CD4-positive, alpha-beta T cell treated with Interleukin-15 for 4 hours (primary cell): ENCODE measurements around the gene CRABP1.

Experiments
- DNase-seq: peaks from one replicate; pipeline ENCODE4 v3.0.0-alpha.2; 2020; ENCODE audit warnings: low spot score

CRABP1 gene

DNA sequence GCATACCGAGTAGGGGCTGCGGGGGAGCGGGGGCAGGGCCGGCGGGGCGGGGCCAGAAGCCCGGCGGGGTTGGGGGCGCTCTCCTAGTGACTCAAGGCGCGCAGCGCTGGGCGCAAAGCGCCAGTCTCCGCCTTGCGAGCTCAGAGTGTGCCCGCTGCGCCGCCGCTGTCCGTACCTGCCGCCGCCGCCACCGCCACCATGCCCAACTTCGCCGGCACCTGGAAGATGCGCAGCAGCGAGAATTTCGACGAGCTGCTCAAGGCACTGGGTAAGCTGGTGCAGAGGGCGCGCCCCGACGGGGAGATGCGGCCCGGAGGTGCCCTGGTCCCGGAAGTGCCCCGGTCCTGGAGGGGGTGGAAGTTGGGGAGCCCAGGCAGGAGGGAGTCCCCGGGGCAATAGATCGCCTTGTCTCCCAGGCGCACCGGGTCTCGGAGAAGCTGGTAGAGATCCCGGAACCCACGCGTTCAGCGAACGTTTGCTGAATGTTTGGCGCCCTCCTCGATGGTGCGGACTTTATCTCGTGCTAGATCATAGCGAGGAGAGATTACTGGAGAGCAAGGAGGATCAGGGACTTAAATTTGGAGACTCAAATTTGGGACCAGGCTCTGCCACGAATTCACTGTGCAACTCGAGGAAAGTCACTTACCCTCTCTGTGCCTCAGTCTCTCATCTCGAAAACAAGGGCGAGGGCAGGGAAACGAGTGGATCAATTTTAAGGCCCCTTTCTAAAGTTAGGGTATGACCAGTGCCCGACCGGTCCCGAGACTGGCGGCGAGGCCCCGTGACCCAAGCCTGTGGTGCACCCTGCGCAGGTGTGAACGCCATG, at the start of gene CRABP1:
Gene CRABP1, plus strand, starts transcription at position 123 of the 826 bp plus-strand sequence. Its CDS starts 76 bp downstream, at position 199.
- DNase-seq = no peak

DNA sequence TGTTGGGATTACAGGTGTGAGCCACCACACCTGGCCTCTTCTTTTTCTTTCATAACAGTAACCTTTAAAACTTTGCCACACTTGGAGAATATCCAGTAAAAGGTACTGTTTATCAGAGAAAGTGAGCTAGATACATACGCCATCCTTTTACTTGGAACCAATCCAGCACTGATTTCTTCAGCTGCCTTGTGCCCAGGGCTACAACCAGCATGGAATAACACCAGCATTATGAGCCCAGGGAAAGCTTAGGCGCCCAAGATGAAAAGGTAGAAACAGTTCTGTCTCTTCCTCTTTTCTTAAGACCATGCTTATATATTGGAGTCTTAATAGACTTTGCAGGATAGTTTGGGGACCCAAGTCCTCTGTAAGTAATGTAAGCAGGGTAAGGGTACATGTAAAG, 49.1 kb upstream of the CRABP1 start:
- no peak for DNase-seq

DNA sequence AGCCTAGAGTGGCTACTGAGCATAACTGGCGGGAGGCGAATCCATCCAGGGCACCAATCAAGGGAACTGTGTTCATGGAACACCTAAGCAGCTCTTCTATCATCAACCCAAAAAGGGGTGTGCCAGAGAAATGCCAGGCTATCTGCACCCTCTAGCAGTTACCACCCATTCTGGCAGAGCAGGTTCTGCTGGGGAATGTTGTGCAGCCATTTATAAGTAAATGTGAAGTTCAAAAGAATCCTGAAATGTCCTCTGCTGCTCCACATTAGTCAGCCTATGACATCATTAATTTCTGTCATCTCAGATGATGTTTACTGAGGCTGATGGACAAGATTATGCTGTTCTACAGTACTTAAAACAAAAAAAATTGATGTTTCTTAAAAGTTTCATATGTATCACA, 48.5 kb upstream of the CRABP1 start:
- DNase-seq = no peak

DNA sequence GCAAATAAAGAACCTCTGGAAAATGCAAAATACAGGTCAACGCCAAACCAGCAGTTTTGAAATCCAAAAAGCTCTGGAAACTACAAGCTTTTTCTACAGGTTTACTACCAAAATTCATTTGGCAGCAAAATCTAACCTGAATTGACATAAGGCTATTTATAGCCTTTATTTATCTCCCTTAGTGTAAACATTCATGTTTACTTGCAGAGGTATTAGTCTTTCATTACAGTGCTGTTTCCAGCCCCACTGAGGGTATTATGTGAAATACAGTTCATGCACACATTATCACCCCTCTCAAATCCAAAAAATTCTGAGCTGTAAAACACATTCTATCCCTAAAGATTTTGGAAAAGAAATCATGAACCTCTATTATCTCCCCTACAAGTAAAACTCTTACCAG, 47.9 kb upstream of the CRABP1 start:
- DNase-seq = no peak

GRCh38 chr15:78299101-78299930, 40.8 kb upstream of the CRABP1 start, which contains the start of gene SKIC8:
Gene SKIC8 (minus strand): TSS chr15:78299609. CDS start chr15:78295686, 3,923 bp downstream.
- peak; percentile 90 for DNase-seq

GRCh38 chr15:78301326-78301725, 38.8 kb upstream of the CRABP1 start:
- DNase-seq = no peak

GRCh38 chr15:78301828-78302227, 38.3 kb upstream of the CRABP1 start:
- no peak for DNase-seq

DNA sequence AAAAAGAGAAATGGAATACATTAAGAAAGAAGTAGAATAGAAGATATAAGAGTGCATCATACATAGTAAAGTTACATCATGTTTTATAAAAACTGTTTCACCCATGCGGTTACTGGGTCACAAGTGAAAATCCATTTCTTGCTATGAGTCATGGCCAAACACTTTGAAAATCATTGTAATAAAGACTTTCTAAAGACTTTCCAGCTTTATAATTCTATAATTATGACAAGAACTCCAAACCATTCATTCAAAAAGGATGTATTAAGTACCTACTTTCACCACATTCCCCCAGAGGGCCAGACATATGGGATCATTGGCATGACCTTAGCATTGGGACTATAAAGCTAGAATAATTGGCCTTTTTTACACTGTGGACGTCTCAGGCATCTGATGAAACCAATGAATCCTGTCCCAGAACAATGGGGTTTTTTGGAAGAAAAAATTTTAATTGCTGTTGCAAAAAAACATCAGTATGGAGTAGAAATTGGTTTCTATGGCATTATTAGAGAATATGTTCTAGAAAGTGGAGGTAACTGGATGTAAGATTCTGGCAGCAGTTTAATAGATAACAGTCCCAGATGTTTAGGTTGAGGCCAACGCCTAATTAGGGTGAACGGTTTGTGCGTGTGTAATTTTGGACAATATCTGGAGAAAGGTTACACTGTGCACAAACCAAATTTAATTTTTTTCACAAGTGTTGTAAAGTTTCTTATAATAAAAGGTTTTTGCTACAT, 37.4 kb upstream of the CRABP1 start:
- DNase-seq = no peak

- no peak for DNase-seq
These were observed 35.7 kb upstream of the CRABP1 start for GRCh38 chr15:78304216-78305066.

GRCh38 chr15:78306176-78306774, 33.9 kb upstream of the CRABP1 start:
- DNase-seq = no peak

- DNase-seq = no peak
These were observed 32.2 kb upstream of the CRABP1 start for GRCh38 chr15:78307976-78308375.

- peak; percentile 27 for DNase-seq
These were observed 31.6 kb upstream of the CRABP1 start for GRCh38 chr15:78308422-78309032.

- no peak for DNase-seq
These were observed 28.9 kb upstream of the CRABP1 start for GRCh38 chr15:78311292-78311691.

GRCh38 chr15:78312536-78312935, 27.6 kb upstream of the CRABP1 start:
- no peak for DNase-seq

- no peak for DNase-seq
These were observed 27.2 kb upstream of the CRABP1 start for GRCh38 chr15:78312957-78313356.

DNA sequence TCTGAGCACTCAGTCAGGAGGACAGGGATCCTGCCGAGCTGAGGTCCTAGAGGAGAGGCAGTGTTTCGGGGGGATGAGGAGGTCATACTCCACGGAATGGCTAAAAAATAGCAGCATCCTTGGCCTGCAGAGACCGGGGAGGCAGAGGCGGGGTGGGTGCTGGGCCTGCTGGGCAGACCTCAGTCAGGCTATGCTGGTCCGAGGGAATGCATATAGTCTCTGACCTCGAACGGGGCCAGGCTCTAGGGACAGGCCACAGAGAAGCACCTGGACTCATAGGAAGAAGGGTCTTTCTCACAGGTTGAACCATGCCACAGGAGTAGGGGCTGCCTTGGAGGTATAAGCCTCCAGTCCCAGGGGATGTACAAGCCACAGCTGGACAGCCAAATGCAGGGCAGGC, 26.8 kb upstream of the CRABP1 start:
- DNase-seq = no peak

- no peak for DNase-seq
These were observed 26.0 kb upstream of the CRABP1 start for GRCh38 chr15:78314181-78314581.

- no peak for DNase-seq
These were observed 24.4 kb upstream of the CRABP1 start for GRCh38 chr15:78315686-78316282.

DNA sequence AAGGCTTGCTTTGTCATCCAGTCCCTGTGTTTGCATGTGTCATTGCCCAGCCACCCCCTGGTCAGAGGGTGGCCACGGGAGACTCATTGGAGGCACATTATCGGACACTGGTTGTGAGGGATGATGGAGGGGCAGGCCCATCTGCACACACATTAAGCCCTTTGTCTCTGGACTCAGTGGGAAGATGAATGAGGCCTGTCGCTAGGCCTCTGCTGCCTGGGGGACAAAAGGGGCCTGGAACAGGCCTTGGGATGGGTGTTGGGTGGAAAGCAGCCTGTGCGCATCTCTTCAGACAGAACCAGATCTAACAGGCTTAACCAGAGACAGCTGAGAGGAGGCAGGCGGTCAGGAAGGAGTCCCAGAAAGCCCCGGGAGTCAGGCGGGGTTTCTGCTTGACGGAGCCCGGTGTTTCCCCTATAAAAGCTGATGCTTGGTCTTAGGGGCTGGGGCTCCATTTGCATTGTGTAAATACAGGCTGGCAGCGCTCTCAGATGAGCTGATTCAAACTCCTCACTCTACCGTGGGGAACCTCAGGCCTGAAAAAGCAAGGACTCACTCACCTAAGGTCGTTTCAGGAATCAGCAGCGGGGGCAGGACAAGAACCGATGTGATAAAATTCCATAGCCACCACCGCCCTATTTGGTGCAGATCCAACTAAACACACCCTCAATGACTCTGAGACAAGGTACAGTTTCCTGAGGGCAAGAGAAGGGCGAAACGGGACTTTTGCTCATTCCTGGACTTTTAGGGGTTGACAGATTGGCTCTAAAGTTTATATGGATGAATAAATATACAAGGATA, 23.7 kb upstream of the CRABP1 start:
- no peak for DNase-seq
